SK-N-SH (cell line): ENCODE results near the gene ISOC1. TPM values are rescaled to one million over a fixed set of nuclear protein-coding genes. Genes with fewer than 3 reads are reported as not detected.

Experiments
- CTCF ChIA-PET: fragments of 300-600, 350-600 bp; formaldehyde crosslinking; extraction: SDS; loops from one replicate; lab custom pipeline; 2021; lab: Yijun Ruan, JAX
- POLR2A ChIA-PET: fragments of 350-600 bp; sonication (Branson Sonifier 250); formaldehyde crosslinking; extraction: SDS; loops from one replicate; lab custom pipeline; 2020; ENCODE audit warnings: antibody characterized with exemption, inconsistent platforms; lab: Yijun Ruan, JAX
- DNase-seq: peaks from one replicate; pipeline ENCODE4 v3.0.0; 2012
- H2AFZ ChIP-seq: fragments of 200-600 bp; sonication (generic); 2 replicates; pipeline ENCODE4 v1.8.1; 2016; ENCODE audit warnings: antibody characterized with exemption, mild to moderate bottlenecking, low read depth
- H3F3A ChIP-seq: fragments of 200-600 bp; sonication (generic); replicated peaks from 2 replicates; pipeline ENCODE3; 2016; ENCODE audit warnings: antibody characterized with exemption, mild to moderate bottlenecking; ENCODE audit not compliant: insufficient read depth
- H3K27ac ChIP-seq, 2 experiments: fragments of 200-500 bp in 1 of 2; fragments of 200-600 bp in 1 of 2; sonication (Bioruptor generic) in 1 of 2; sonication (generic), shearing (Covaris generic) in 1 of 2; 2 replicates each; pipeline versions ENCODE4 v1.5.1 to v1.6.1; 2014 to 2016; ENCODE audit warnings: low read depth in 2 of 2, inconsistent platforms in 1 of 2, low read length in 1 of 2, mild to moderate bottlenecking in 1 of 2, mixed read lengths in 1 of 2
- H3K27me3 ChIP-seq: fragments of 200-600 bp; sonication (generic), shearing (Covaris generic); 2 replicates; pipeline ENCODE4 v1.6.1; 2016; ENCODE audit warnings: mixed run types; ENCODE audit not compliant: insufficient read depth
- H3K36me3 ChIP-seq, 2 experiments: fragments of 200-500 bp in 1 of 2; fragments of 200-600 bp in 1 of 2; sonication (Bioruptor generic) in 1 of 2; sonication (generic) in 1 of 2; replicated peaks in 1 of 2; 2 replicates each; pipeline versions ENCODE3 to v1.5.1; 2014 to 2016; ENCODE audit warnings: low read length in 1 of 2, mild to moderate bottlenecking in 1 of 2; ENCODE audit not compliant: insufficient read depth in 2 of 2, control insufficient read depth in 1 of 2
- H3K4me1 ChIP-seq, 2 experiments: fragments of 200-500 bp in 1 of 2; fragments of 200-600 bp in 1 of 2; sonication (Bioruptor generic) in 1 of 2; sonication (generic), shearing (Covaris generic) in 1 of 2; 2 replicates each; pipeline versions ENCODE4 v1.5.1 to v1.6.1; 2014 to 2016; ENCODE audit warnings: low read depth in 1 of 2, low read length in 1 of 2, mixed run types in 1 of 2; ENCODE audit not compliant: insufficient read depth in 2 of 2, control insufficient read depth in 1 of 2
- H3K4me2 ChIP-seq: fragments of 200-600 bp; sonication (generic), shearing (Covaris generic); 2 replicates; pipeline ENCODE4 v1.6.1; 2017; ENCODE audit warnings: mixed run types
- H3K4me3 ChIP-seq, 2 experiments: fragments of 200-500 bp in 1 of 2; fragments of 200-600 bp in 1 of 2; sonication (Bioruptor generic) in 1 of 2; sonication (generic), shearing (Covaris generic) in 1 of 2; 2 replicates each; pipeline versions ENCODE4 v1.5.1 to v1.8.1; 2014 to 2016; ENCODE audit warnings: low read depth in 2 of 2, inconsistent platforms in 1 of 2, low read length in 1 of 2, mild to moderate bottlenecking in 1 of 2, mixed read lengths in 1 of 2, moderate library complexity in 1 of 2
- H3K79me2 ChIP-seq: fragments of 200-600 bp; sonication (generic); 2 replicates; pipeline ENCODE4 v1.8.1; 2017; ENCODE audit warnings: mild to moderate bottlenecking; ENCODE audit not compliant: insufficient read depth
- H3K9ac ChIP-seq: fragments of 200-600 bp; sonication (generic); 2 replicates; pipeline ENCODE4 v1.6.1; 2017; ENCODE audit warnings: mixed run types
- H3K9me2 ChIP-seq: fragments of 200-600 bp; sonication (generic); 2 replicates; pipeline ENCODE4 v1.6.1; 2017; ENCODE audit warnings: mixed run types
- H3K9me3 ChIP-seq: fragments of 200-600 bp; sonication (generic); 2 replicates; pipeline ENCODE4 v1.6.1; 2017; ENCODE audit warnings: mixed run types, mild to moderate bottlenecking, moderate library complexity
- H4K20me1 ChIP-seq: fragments of 200-600 bp; sonication (generic); 2 replicates; pipeline ENCODE4 v1.6.1; 2017; ENCODE audit warnings: mild to moderate bottlenecking, mixed run types; ENCODE audit not compliant: insufficient read depth
- CTCF ChIP-seq: fragments of 200-600 bp; sonication (generic); IDR thresholded peaks from 2 replicates; pipeline ENCODE4 v1.6.1; 2017; ENCODE audit warnings: antibody characterized with exemption, mild to moderate bottlenecking, moderate library complexity
- MAX ChIP-seq: IDR thresholded peaks from 2 replicates; pipeline ENCODE4 v1.4.0; 2012; ENCODE audit warnings: low read depth
- NFIC ChIP-seq: IDR thresholded peaks from 2 replicates; pipeline ENCODE4 v1.4.0; 2012; ENCODE audit warnings: borderline replicate concordance
- PBX3 ChIP-seq: IDR thresholded peaks from 2 replicates; pipeline ENCODE4; 2012
- RAD21 ChIP-seq: IDR thresholded peaks from 2 replicates; pipeline ENCODE4 v1.6.1; 2012; ENCODE audit warnings: mild to moderate bottlenecking, low read length
- RCOR1 ChIP-seq: fragments of 150-350 bp; IDR thresholded peaks from 2 replicates; pipeline ENCODE4 v1.6.1; 2017; ENCODE audit warnings: antibody characterized with exemption, low read length
- RFX5 ChIP-seq: IDR thresholded peaks from 2 replicates; pipeline ENCODE4 v1.6.1; 2012; ENCODE audit warnings: mild to moderate bottlenecking, improper control_type of control experiment, low read length
- TEAD4 ChIP-seq: IDR thresholded peaks from 2 replicates; pipeline ENCODE4 v1.4.0; 2012; ENCODE audit warnings: mild to moderate bottlenecking, borderline replicate concordance; ENCODE audit not compliant: insufficient read depth
- WGBS: methylation state at CpG from one replicate; pipeline ENCODE4 v1.1.6; 2017; ENCODE audit warnings: low lambda C conversion rate; 5-methylcytosine and 5-hydroxymethylcytosine counted together
- polyA plus RNA-seq, 3 experiments: library from polyadenylated mRNA; depleted of rRNA; stranded (reverse); fragments of >200 nt; gene quantifications; 2 replicates each; pipeline ENCODE4 v1.2.3, GENCODE V29; 2012

ISOC1 gene
- polyA plus RNA-seq, 1 of the 3 experiments (the other 2 are of a cell fraction), result 20.6 TPM

- TF ChIP-seq MAX, result no peak
Observed at GRCh38 chr5:129125819-129126218, 31.3 kb downstream of the ISOC1 start (continued).

- WGBS, result 65% methylated on average over 1 of the region's 1 CpG
- no peak for DNase-seq
- Histone ChIP-seq H3F3A (no peaks in the 10 kb centered on the region), H4K20me1 (no peaks in the 10 kb centered on the region), H3K9me3 (no peaks in the 10 kb centered on the region), H3K27me3 (no peaks in the 10 kb centered on the region), H3K36me3 (no peaks in the 10 kb centered on the region), H3K9me2 (no peaks in the 10 kb centered on the region), H3K4me3 (no peak overlapping the region), H3K79me2 (no peaks in the 10 kb centered on the region), H2AFZ (no peak overlapping the region), H3K9ac (no peak overlapping the region), H3K4me2 (no peak overlapping the region), H3K4me1 (no peaks in the 10 kb centered on the region), H3K27ac (no peak overlapping the region)
- ChIA-PET POLR2A (no interaction called here), CTCF (interaction anchor here (0.7 to 4.0 kb wide), 2 partner anchors 8 to 227 kb away, joined by 3 to 22 read pairs; no protein-coding TSS in a partner anchor)
- TF ChIP-seq RCOR1 (no peak), NFIC (no peak), RFX5 (no peak), TEAD4 (no peak), PBX3 (no peak)
Observed at GRCh38 chr5:129133553-129133952, 39.0 kb downstream of the ISOC1 start.

GRCh38 chr5:129135633-129136032, 41.1 kb downstream of the ISOC1 start:
- TF ChIP-seq PBX3, result no peak
- TF ChIP-seq RAD21, result peak; percentile 30
- TF ChIP-seq CTCF, result peak; percentile 19; the same call in 1 of the 2 replicates
- Histone ChIP-seq H2AFZ (no peak overlapping the region), H4K20me1 (no peaks in the 10 kb centered on the region), H3K27me3 (no peaks in the 10 kb centered on the region), H3K4me3 (no peak overlapping the region), H3K9me3 (no peaks in the 10 kb centered on the region), H3K36me3 (no peaks in the 10 kb centered on the region), H3K4me1 (no peaks in the 10 kb centered on the region), H3F3A (no peaks in the 10 kb centered on the region), H3K4me2 (no peak overlapping the region), H3K27ac (no peak overlapping the region), H3K9me2 (no peaks in the 10 kb centered on the region), H3K79me2 (no peaks in the 10 kb centered on the region), H3K9ac (no peak overlapping the region)
- CTCF ChIA-PET, result interaction anchor here (0.6 to 4.0 kb wide), 2 partner anchors 10 to 17 kb away, joined by 3 to 22 read pairs; no protein-coding TSS in a partner anchor
- POLR2A ChIA-PET, result no interaction called here
- DNase-seq, result no peak
